SKM-1 (cell line): ENCODE data around the gene UBAC2.

Source experiments
- DNase-seq: peaks from one replicate; lab custom pipeline; 2025; ENCODE audit not compliant: unreplicated experiment; lab: John Stamatoyannopoulos, UW

The UBAC2 gene

GRCh38 chr13:99289674-99290337 is 89.2 kb downstream of the UBAC2 start:
- DNase-seq = no peak

GRCh38 chr13:99290894-99291293 is 90.2 kb downstream of the UBAC2 start:
- no peak for DNase-seq

- no peak for DNase-seq
These were observed 92.5 kb downstream of the UBAC2 start for GRCh38 chr13:99293178-99293577.

GRCh38 chr13:99294198-99294597 is 93.5 kb downstream of the UBAC2 start:
- no peak for DNase-seq

- no peak for DNase-seq
These were observed 94.3 kb downstream of the UBAC2 start for GRCh38 chr13:99294958-99295357.

GRCh38 chr13:99295488-99296252 is 95.0 kb downstream of the UBAC2 start:
- no peak for DNase-seq

- DNase-seq = no peak
These were observed 95.7 kb downstream of the UBAC2 start for GRCh38 chr13:99296398-99296797.

GRCh38 chr13:99297331-99297730 is 96.7 kb downstream of the UBAC2 start:
- DNase-seq = no peak

- no peak for DNase-seq
These were observed 97.4 kb downstream of the UBAC2 start for GRCh38 chr13:99298056-99298455.

- no peak for DNase-seq
These were observed 98.7 kb downstream of the UBAC2 start for GRCh38 chr13:99299256-99299919.

- DNase-seq = no peak
These were observed 99.3 kb downstream of the UBAC2 start for GRCh38 chr13:99299920-99300341.

GRCh38 chr13:99301056-99301838 is 100.6 kb downstream of the UBAC2 start:
- no peak for DNase-seq

GRCh38 chr13:99301913-99302636 is 101.4 kb downstream of the UBAC2 start:
- DNase-seq = no peak

GRCh38 chr13:99302637-99303505 is 102.2 kb downstream of the UBAC2 start:
- DNase-seq = no peak

- DNase-seq = no peak
These were observed 103.3 kb downstream of the UBAC2 start for GRCh38 chr13:99303863-99304521.

- DNase-seq = no peak
These were observed 103.9 kb downstream of the UBAC2 start for GRCh38 chr13:99304541-99304940.

- DNase-seq = no peak
These were observed 104.5 kb downstream of the UBAC2 start for GRCh38 chr13:99305158-99305557.

GRCh38 chr13:99305566-99305965 is 104.9 kb downstream of the UBAC2 start:
- no peak for DNase-seq

GRCh38 chr13:99307247-99307646 is 106.6 kb downstream of the UBAC2 start, which contains the start of gene GPR183:
Gene GPR183 (minus strand): TSS chr13:99307399. CDS start chr13:99296145, 11,254 bp downstream.
- DNase-seq = no peak
